ENCODE data around the gene ARHGAP10. TPM values are rescaled to one million over a fixed set of nuclear protein-coding genes. Genes with fewer than 3 reads are reported as not detected.
"Not testable (repeated sequence)": the region's sequence is repeated elsewhere in the genome, so short reads cannot be mapped to it uniquely, and the experiment has no call there.

ARHGAP10 gene
- total and polyA plus RNA-seq, 12 donors, result 33.9 to 71.1 (median 60.7) TPM

GRCh38 chr4:147901916-147902315 is 170.0 kb downstream of the ARHGAP10 start:
- ATAC-seq (no peak), DNase-seq (no peak)
- H3K4me1 ChIP-seq, result peaks cover 0 to 12% (median 0%) of the 10 kb centered on the region in 9 donors
- H3K4me3 ChIP-seq, result no peak overlapping the region
- peaks cover 0 to 11% (median 0%) of the 10 kb centered on the region in 11 donors for H3K9me3 ChIP-seq
- no peak overlapping the region for H3K27ac ChIP-seq
- peaks cover 0 to 25% (median 0%) of the 10 kb centered on the region in 9 donors for H3K36me3 ChIP-seq
- TF ChIP-seq CTCF (IDR thresholded peaks at IDR 0.05), result no peak
- H3K27me3 ChIP-seq, result no peaks in the 10 kb centered on the region
- 82 to 89% methylated on average over 2 of the region's 2 CpGs for whole genome bisulfite sequencing, 2 donors
- intact Hi-C loops (cut with DNase I), result no loop called here

GRCh38 chr4:147909225-147909624 is 177.3 kb downstream of the ARHGAP10 start:
- Histone ChIP-seq H3K27me3 (no peaks in the 10 kb centered on the region), H3K4me1 (no peaks in the 10 kb centered on the region), H3K9me3 (peaks cover 0 to 3% (median 0%) of the 10 kb centered on the region in 11 donors), H3K36me3 (peaks cover 0 to 71% (median 17%) of the 10 kb centered on the region in 9 donors), H3K4me3 (no peak overlapping the region), H3K27ac (no peak overlapping the region)
- intact Hi-C loops (cut with DNase I), result no loop called here
- TF ChIP-seq CTCF (IDR thresholded peaks at IDR 0.05), result no peak
- DNase-seq (no peak), ATAC-seq (no peak)
- WGBS, 2 donors, result 47 to 64% methylated on average over 2 of the region's 2 CpGs

GRCh38 chr4:147910315-147910714 is 178.4 kb downstream of the ARHGAP10 start:
- no peak overlapping the region for H3K27ac ChIP-seq
- no peaks in the 10 kb centered on the region for H3K4me1 ChIP-seq
- 57 to 59% methylated on average over 3 of the region's 3 CpGs for WGBS, 2 donors
- ATAC-seq (no peak), DNase-seq (no peak)
- intact Hi-C loops (cut with DNase I), result no loop called here
- no peaks in the 10 kb centered on the region for H3K27me3 ChIP-seq
- H3K4me3 ChIP-seq, result no peak overlapping the region
- H3K9me3 ChIP-seq, result no peaks in the 10 kb centered on the region
- H3K36me3 ChIP-seq, result peaks cover 0 to 81% (median 18%) of the 10 kb centered on the region in 9 donors
- TF ChIP-seq CTCF (IDR thresholded peaks at IDR 0.05), result no peak

- H3K4me1 ChIP-seq; H3K9me3 ChIP-seq; intact Hi-C loops (cut with DNase I); H3K27ac ChIP-seq; ATAC-seq; H3K27me3 ChIP-seq; H3K4me3 ChIP-seq; DNase-seq: not testable (repeated sequence)
- 98 to 99% methylated on average over 2 of the region's 2 CpGs for WGBS, 2 donors
- H3K36me3 ChIP-seq, result peaks cover 0 to 89% (median 18%) of the 10 kb centered on the region in 9 donors
Observed at GRCh38 chr4:147912106-147912505, 180.2 kb downstream of the ARHGAP10 start.

GRCh38 chr4:147913137-147913536 is 181.2 kb downstream of the ARHGAP10 start:
- DNase-seq (no peak), ATAC-seq (no peak)
- no peak for TF ChIP-seq CTCF (IDR thresholded peaks at IDR 0.05)
- no peak overlapping the region for H3K4me3 ChIP-seq
- H3K36me3 ChIP-seq, result peaks cover 0 to 84% (median 18%) of the 10 kb centered on the region in 9 donors
- H3K27ac ChIP-seq, result no peak overlapping the region
- intact Hi-C loops (cut with DNase I), result no loop called here
- no peaks in the 10 kb centered on the region for H3K27me3 ChIP-seq
- 94 to 95% methylated on average over 2 of the region's 2 CpGs for WGBS, 2 donors
- no peaks in the 10 kb centered on the region for H3K4me1 ChIP-seq
- H3K9me3 ChIP-seq, result no peaks in the 10 kb centered on the region
